WERI-Rb-1 (cell line): ENCODE measurements around the gene PDZRN3.

Experiments used
- DNase-seq: peaks from one replicate; pipeline ENCODE4 v3.0.0-alpha.2; 2020
- H3K27ac ChIP-seq: fragments of 250-450 bp; sonication (Bioruptor Pico); 2 replicates; pipeline ENCODE4 v1.5.1; 2020; ENCODE audit warnings: mild to moderate bottlenecking, moderate library complexity
- H3K27me3 ChIP-seq: fragments of 250-450 bp; sonication (Bioruptor Pico); 2 replicates; pipeline ENCODE4 v1.5.1; 2021; ENCODE audit warnings: mild to moderate bottlenecking, low read depth, moderate library complexity; ENCODE audit not compliant: insufficient read depth, severe bottlenecking
- H3K36me3 ChIP-seq: fragments of 250-450 bp; sonication (Bioruptor Pico); 2 replicates; pipeline ENCODE4 v1.5.1; 2020; ENCODE audit warnings: mild to moderate bottlenecking, moderate library complexity
- H3K4me3 ChIP-seq: 2 replicates; pipeline ENCODE4 v1.5.1; 2011; ENCODE audit warnings: low read depth, mild to moderate bottlenecking, control low read depth, low read length
- H3K9me3 ChIP-seq: fragments of 250-450 bp; sonication (Bioruptor Pico); 2 replicates; pipeline ENCODE4 v1.5.1; 2021; ENCODE audit warnings: mild to moderate bottlenecking, moderate library complexity; ENCODE audit not compliant: severe bottlenecking
- CTCF ChIP-seq: IDR thresholded peaks from 2 replicates; pipeline ENCODE4 v1.5.1; 2011; ENCODE audit warnings: low read depth, mild to moderate bottlenecking, control low read depth, inconsistent platforms, low read length

Gene PDZRN3

GRCh38 chr3:73419179-73419803 lies 205.4 kb downstream of the PDZRN3 start:
- Histone ChIP-seq H3K27me3 (no peaks in the 10 kb centered on the region), H3K9me3 (no peaks in the 10 kb centered on the region), H3K27ac (no peak overlapping the region), H3K4me3 (no peak overlapping the region), H3K36me3 (no peaks in the 10 kb centered on the region)
- no peak for DNase-seq
- TF ChIP-seq CTCF, result peak; percentile 40; the same call in 1 of the 2 replicates

DNA sequence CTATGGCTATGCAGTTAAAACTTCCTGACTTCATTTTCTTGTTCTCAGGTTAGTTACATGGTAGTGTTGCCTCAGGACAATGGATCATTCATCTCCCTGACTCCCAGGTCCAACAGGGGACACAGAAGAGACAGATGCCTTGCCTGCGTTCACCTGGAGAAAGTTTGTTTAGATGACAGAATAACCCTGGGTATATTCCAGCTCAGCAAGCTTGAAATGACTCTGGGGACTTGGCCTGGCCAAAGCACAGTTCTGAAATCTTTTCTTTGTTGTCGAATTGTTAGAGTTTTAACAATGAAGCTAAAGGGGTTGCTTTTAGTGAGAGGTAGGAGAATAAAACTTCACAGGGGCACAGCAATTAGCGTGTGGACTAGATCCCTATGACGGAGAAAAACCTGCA lies 206.1 kb downstream of the PDZRN3 start:
- H3K36me3 ChIP-seq, result no peaks in the 10 kb centered on the region
- H3K27ac ChIP-seq, result no peak overlapping the region
- no peak for DNase-seq
- no peak for TF ChIP-seq CTCF
- H3K9me3 ChIP-seq, result no peaks in the 10 kb centered on the region
- H3K4me3 ChIP-seq, result no peak overlapping the region
- H3K27me3 ChIP-seq, result no peaks in the 10 kb centered on the region

GRCh38 chr3:73415118-73415517 lies 209.6 kb downstream of the PDZRN3 start:
- no peak for DNase-seq
- no peak overlapping the region for H3K27ac ChIP-seq
- H3K9me3 ChIP-seq, result no peaks in the 10 kb centered on the region
- no peaks in the 10 kb centered on the region for H3K27me3 ChIP-seq
- no peaks in the 10 kb centered on the region for H3K36me3 ChIP-seq
- no peak overlapping the region for H3K4me3 ChIP-seq
- TF ChIP-seq CTCF, result no peak

DNA sequence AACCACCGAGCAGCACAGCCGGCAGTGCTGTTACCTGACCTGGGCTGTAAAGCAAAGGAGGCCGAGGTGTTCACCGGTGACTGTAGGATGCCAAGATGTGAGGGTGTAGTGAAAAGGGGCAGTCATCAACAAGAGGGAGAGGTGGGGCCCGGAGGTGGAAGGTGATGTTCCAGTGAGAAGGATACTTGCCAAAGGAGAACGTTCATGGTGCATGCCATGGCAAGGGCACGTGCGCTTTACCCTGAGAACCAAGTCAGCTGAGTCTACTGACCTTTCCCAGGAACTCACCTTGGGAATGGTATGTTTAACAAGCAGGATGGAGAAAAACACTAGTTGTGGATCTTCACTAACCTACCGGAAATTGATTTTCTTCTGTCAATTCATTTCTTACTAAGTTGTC lies 211.1 kb downstream of the PDZRN3 start:
- DNase-seq, result no peak
- H3K4me3 ChIP-seq, result no peak overlapping the region
- H3K9me3 ChIP-seq, result no peaks in the 10 kb centered on the region
- no peaks in the 10 kb centered on the region for H3K36me3 ChIP-seq
- no peak overlapping the region for H3K27ac ChIP-seq
- no peaks in the 10 kb centered on the region for H3K27me3 ChIP-seq
- no peak for TF ChIP-seq CTCF

DNA sequence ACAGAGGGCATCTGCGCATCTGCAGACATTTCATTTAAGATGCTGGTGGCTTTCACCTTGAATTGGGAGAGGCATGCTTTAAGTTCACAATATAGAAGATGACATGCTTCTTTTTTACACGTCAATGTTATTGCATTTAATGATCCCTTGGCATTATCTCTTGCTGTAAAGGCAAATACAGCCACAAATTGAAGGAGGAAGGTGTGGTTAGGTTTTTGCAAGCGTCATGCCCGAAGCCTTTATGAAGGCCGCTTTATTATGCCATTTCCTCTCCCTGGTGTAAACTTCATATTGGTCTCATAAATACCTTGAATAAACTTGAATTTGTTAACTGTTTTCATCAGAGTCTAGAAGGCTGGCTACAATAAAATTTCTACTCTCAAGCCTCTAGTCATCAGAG lies 212.7 kb downstream of the PDZRN3 start:
- no peak for TF ChIP-seq CTCF
- no peak overlapping the region for H3K4me3 ChIP-seq
- H3K27me3 ChIP-seq, result no peaks in the 10 kb centered on the region

GRCh38 chr3:73411545-73411944 lies 213.2 kb downstream of the PDZRN3 start:
- H3K4me3 ChIP-seq, result no peak overlapping the region
- no peaks in the 10 kb centered on the region for H3K9me3 ChIP-seq
- TF ChIP-seq CTCF, result no peak
- no peaks in the 10 kb centered on the region for H3K27me3 ChIP-seq
- no peak for DNase-seq
- H3K27ac ChIP-seq, result no peak overlapping the region
- H3K36me3 ChIP-seq, result no peaks in the 10 kb centered on the region

More for the DNA sequence above, 212.7 kb downstream of the PDZRN3 start:
- no peaks in the 10 kb centered on the region for H3K36me3 ChIP-seq
- H3K27ac ChIP-seq, result no peak overlapping the region
- no peaks in the 10 kb centered on the region for H3K9me3 ChIP-seq
- no peak for DNase-seq
